ENCODE results near the gene CUBN. TPM values are rescaled to one million over a fixed set of nuclear protein-coding genes. Genes with fewer than 3 reads are reported as not detected.
A peak's percentile ranks its signal among the peaks of the same experiment; 100 is the strongest.

CUBN gene
- total RNA-seq, 1 experiment from 2014 or later, result 1.3 TPM

GRCh38 chr10:16820421-16820820 lies 309.2 kb downstream of the CUBN start:
- in situ Hi-C loops (cut with HindIII; ENCODE audit: low pct_unique_long_range_greater_than_20kb, low sequenced_read_pairs), result no loop called here
- no TSS peak for BruUV-seq (replicated peaks)
- no peak for ATAC-seq
- DNase-seq (ENCODE audit: low read depth, low spot score), result no peak
- Histone ChIP-seq H3K27ac (ENCODE audit: low read length) (no peak overlapping the region), H3K4me1 (ENCODE audit: control insufficient read depth, insufficient read depth, low read length) (peaks cover 10% of the 10 kb centered on the region; the same call in 1 of the 2 replicates), H3K27me3 (ENCODE audit: control insufficient read depth, insufficient read depth, low read length) (no peaks in the 10 kb centered on the region), H3K4me3 (ENCODE audit: low read depth in 2 of 2, low read length in 2 of 2) (no peak overlapping the region), H3K9me3 (ENCODE audit: control insufficient read depth, insufficient read depth, low read depth, low read length) (peaks cover 5% of the 10 kb centered on the region; the same call in 1 of the 2 replicates), H3K36me3 (ENCODE audit: control insufficient read depth, insufficient read depth, low read length) (no peaks in the 10 kb centered on the region)
- intact Hi-C loops (cut with micrococcal nuclease; ENCODE audit: unreplicated experiment), result loop anchor here (10.0 kb wide), 1 partner anchor 784 kb away; no protein-coding TSS in a partner anchor
- CTCF ChIA-PET, result no interaction called here
- POLR2A ChIA-PET, result no interaction called here
- TF ChIP-seq CTCF (IDR thresholded peaks at IDR 0.05), result no peak
- TF ChIP-seq SIN3A (IDR thresholded peaks at IDR 0.05; ENCODE audit: borderline replicate concordance, insufficient read depth, low read depth, low read length), result no peak
- TF ChIP-seq POLR2AphosphoS5 (IDR thresholded peaks at IDR 0.05; ENCODE audit: low read depth, low read length), result no peak
- TF ChIP-seq REST (IDR thresholded peaks at IDR 0.05; ENCODE audit: insufficient read depth in 1 of 2, low read depth in 2 of 2, low read length in 1 of 2), result no peak; a peak in 1 of 4 replicates
- TF ChIP-seq TCF7L2 (IDR thresholded peaks at IDR 0.05; ENCODE audit: low read depth, low read length), result no peak

GRCh38 chr10:16820018-16820417 lies 309.6 kb downstream of the CUBN start:
- in situ Hi-C loops (cut with HindIII; ENCODE audit: low pct_unique_long_range_greater_than_20kb, low sequenced_read_pairs), result no loop called here

More at GRCh38 chr10:16820018-16820417, 309.6 kb downstream of the CUBN start:
- peaks cover 10% of the 10 kb centered on the region; the same call in 1 of the 2 replicates for H3K4me1 ChIP-seq (ENCODE audit: control insufficient read depth, insufficient read depth, low read length)
- no peak overlapping the region for H3K4me3 ChIP-seq (ENCODE audit: low read depth in 2 of 2, low read length in 2 of 2)
- no TSS peak for BruUV-seq (replicated peaks)
- no peaks in the 10 kb centered on the region for H3K36me3 ChIP-seq (ENCODE audit: control insufficient read depth, insufficient read depth, low read length)
- DNase-seq (ENCODE audit: low read depth, low spot score), result no peak
- POLR2A ChIA-PET, result no interaction called here
- no peaks in the 10 kb centered on the region for H3K27me3 ChIP-seq (ENCODE audit: control insufficient read depth, insufficient read depth, low read length)
- intact Hi-C loops (cut with micrococcal nuclease; ENCODE audit: unreplicated experiment), result loop anchor here (10.0 kb wide), 1 partner anchor 785 kb away; no protein-coding TSS in a partner anchor
- TF ChIP-seq CTCF (IDR thresholded peaks at IDR 0.05) (no peak), REST (IDR thresholded peaks at IDR 0.05; ENCODE audit: insufficient read depth in 1 of 2, low read depth in 2 of 2, low read length in 1 of 2) (peak in 1 of 2 experiments; percentile 34; a peak in 1 of 4 replicates)
- ATAC-seq, result no peak
- H3K27ac ChIP-seq (ENCODE audit: low read length), result no peak overlapping the region
- CTCF ChIA-PET, result no interaction called here
- peaks cover 5% of the 10 kb centered on the region; the same call in 1 of the 2 replicates for H3K9me3 ChIP-seq (ENCODE audit: control insufficient read depth, insufficient read depth, low read depth, low read length)

Data from Panc1 (cell line).